ENCODE data around the gene KRT38.
A peak's percentile ranks its signal among the peaks of the same experiment; 100 is the strongest.
"Not testable (repeated sequence)": the region's sequence is repeated elsewhere in the genome, so short reads cannot be mapped to it uniquely, and the experiment has no call there.

Gene KRT38

DNA sequence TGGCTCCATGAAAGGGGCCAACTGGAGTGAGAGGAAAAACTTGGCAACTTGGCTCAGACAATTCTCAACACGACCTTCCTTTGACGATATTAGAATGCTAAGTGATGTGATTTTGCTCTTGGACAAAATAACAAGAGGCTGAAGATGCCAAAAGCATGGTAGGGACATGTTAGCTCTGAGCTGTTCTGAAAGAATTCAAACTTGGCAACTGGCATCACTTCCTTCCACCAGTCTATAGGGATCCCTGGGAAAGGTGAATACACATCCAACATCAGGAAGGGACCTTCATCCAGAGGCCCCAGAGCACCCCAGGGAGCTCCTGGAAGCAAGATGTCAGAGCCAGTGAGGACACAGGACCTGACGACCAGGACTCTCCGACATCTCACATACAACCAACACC lies 20.6 kb downstream of the KRT38 start:
- no peak for DNase-seq

DNA sequence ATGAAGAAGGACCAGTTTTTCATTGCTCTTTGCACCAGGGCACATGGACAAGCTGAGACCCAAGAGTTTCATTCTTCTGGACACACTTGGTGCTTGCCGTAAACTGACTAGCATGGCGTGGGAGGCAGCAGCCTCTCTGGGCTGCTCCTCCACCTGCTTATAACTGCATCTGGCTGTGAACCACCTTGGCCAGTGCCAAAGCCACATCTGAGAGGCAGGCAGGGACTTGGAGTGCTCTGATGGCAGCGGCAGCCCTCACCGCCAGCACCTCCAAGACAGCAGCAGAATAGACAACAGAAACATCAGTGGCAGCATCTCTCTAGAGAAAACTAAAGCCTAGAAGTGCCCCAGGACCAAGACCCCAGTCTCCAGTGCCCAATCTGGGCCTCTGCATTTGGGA lies 21.1 kb downstream of the KRT38 start:
- DNase-seq, result no peak

DNA sequence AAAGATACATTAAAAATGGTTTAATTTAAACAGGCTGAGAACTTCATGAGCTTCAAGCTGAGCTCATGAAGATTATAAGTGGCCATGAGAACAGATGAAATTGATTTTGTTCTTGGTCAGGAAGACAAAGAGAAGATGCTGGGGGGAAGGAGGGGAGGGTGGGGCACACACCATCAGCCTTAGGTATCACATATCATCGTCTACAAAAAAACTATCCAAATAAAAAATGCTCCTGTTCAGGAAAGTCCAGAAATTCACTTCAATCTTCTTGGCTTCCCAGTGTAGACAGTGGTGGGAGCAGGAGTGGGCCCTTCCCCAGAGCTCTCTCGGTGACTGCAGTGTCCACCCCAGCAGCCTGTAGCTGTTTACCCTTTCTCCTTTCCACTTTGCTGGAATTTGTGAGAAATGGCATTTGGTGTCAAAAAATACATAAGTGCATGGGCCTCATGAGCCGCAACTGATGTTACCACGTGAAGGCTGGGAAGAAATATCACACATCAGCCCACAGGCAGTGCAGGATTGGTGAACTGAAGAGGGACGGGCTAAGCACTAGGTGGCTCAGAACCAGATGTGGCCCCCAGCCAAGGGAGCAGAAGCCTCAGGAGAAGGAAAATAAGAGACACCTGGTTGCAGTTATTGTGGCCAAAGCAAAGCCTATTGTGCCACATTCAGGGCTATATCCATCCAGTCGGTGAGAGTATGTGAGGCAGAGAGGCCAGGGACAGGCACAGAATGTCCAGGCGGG lies 22.5 kb downstream of the KRT38 start:
- no peak for DNase-seq

DNA sequence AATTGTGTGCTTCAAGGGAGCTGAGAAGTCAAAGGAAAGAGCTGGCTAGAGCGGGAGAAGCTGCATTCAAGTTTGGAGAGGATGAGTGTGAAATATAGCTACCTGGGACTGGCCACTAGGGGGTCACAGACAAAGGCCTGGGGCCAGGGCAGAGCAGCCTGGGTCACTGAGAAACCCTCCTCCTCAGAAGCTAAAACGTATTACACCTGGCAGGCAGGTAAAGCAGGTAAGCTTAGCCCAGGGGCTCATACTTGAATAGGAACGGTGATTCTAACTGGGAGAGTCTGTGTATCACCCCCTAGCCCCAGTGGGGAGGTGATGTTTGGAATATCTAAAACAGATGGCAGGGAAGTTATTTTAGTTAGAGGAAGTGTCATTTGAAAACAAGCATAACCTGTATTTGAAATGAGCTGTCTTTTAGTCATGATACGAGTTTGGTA lies 23.2 kb downstream of the KRT38 start:
- DNase-seq, result no peak

DNA sequence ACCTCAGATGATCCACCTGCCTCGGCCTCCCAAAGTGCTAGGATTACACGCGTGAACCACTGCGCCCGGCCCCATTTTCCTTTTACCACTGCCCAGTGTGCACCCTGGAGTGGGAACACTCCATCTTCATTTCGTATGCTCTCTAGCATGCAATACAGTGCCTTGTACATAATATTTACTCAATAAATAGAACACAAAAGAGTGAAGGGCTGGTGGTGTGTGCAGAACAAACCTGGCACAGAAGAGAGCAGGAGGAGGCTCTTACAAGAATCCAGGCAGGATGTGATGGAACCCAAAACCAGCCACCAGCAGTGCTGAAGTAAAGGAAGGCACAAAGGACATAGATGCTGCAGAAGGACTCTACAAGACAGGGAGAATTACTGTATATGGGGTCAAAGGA lies 23.7 kb downstream of the KRT38 start:
- no peak for DNase-seq

DNA sequence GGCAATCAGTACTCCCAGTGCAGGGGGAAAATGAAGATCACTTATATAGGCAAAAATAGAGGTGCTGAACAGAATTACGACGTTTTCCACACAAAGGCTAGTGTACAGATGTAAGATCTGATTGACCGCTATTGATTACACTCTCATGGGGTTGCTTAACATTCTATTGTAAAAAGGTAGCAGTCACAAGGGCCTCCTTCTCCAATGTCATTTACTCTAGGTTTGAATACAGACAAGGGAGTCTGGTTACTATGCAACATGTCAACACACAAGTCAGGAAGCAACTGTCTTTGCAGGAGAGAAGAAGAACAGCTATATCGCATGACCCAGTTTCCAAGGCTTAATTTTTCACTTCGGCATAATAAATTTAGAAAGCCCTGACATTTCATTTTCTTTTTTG lies 24.3 kb downstream of the KRT38 start:
- DNase-seq, result no peak

DNA sequence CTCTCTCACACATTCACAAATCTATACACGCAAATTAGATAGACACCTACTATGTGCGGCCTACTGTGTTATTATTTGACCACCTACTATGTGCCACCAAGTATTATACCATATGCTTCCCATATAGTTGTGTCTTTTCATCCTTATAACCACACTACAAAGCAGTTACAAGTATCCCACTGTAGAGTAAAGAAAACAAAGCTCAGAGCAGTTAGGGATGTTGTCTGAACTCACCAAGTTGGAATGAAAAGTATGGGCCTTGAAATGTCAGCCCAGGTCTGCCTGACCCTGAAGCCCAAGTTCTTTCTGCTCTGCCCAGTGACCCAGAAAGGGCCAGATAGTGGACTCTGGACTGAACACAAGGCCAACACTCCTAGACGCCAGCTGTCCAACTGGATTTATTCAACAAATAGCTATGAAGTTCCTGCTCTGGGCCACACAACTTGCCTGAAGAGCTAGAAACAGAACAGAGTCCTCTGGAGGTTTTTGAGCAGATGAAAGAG lies 24.9 kb downstream of the KRT38 start:
- no peak for DNase-seq

DNA sequence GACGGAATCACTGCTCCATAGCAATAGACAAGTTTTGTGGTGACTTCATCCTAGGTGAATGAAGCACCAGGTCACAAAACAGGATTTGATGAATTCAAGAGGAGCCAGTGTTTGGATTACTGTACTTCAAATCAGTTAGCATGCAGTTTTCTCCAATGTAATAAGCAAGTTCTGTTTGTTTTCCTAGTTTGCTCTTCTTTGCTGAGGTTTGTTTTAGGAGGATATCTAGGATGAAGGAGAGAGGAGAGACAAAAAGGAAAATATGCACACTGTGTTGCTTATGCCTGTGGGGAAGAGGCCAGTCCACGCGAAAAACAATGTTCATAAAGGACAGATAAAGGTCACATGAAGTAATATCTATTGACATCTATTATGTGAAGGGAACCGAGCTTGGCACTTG lies 25.4 kb downstream of the KRT38 start:
- DNase-seq, result no peak

DNA sequence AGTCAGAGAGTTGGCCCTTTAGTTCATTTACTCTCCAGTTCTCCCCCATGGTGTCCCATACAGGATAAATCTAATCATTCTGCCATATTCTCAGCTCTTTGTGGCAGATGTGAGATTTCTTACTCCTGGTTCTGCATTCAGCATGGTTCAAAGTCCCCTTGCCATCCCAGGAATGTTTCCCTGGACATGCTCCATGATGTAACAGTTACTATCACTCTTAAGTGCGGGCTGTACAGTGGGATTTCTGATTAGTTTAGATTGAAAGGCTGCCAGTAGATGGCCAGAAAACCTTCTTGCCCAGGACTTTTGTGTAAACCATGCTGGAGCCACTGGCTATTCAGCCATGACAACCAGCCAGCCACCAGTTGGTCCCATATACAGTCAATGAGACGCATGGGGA lies 26.8 kb downstream of the KRT38 start:
- DNase-seq, result no peak

DNA sequence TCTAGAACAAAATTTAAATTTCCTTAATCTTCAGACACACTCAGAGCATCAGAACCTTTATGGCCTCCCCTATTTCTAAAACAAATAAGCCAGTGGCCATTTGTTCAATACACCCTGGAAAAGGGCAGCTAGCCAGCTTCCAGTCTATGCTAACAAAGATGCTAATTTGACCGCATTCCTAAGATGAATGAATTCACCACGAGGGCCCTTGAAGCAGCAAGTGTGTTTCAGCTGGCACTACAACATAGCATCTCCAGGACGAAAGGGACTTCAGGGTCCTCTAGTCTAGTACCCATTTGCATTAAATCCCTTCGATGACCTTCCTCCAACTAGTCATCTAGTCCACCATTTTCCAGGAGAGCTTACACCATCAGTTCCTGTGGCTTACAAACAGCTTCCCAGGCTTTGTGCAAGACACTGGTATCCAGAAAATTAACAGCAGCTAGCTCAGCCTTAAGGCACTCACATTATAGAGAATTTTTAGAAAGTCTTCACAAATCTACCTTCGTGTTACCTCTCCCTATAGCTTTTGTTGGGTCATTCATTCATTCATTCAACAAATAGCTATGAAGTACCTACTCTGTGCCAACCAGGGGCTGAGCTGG lies 27.3 kb downstream of the KRT38 start:
- no peak for DNase-seq

DNA sequence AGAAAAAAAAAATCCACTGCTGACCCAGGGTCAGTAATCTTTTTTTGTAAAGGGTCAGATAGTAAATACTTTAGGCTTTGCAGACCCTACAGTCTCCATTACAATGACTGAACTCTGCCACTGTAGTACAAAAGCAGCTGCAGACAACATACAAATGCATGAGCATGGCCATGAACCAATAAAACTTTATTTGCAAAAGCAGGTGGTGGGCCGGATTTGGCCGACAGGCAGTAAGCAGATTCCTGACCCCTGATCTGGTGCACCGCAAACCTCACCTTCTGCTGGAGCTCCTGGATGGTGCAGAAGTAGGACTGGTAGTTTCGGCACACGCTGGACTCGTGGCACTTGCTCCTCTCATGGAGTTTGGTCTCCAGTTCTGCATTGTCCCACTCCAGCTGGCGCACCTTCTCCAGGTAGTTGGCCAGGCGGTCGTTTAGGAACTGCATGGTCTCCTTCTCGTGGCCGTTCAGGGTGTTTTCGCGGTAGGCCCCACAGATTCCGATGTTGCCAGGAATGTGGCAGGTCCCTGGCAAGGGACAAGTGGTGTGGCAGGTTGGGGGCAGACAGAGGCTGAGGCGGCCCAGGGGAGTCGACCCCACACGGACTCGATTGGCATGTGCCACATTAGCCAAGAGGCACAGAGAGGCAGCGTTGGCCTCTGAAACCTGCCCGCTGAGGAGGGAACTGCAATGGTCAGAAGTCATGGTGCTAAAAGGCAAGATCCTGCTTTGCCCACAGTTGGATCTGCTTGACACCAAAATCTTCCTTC lies 29.5 kb downstream of the KRT38 start:
- DNase-seq, result no peak

DNA sequence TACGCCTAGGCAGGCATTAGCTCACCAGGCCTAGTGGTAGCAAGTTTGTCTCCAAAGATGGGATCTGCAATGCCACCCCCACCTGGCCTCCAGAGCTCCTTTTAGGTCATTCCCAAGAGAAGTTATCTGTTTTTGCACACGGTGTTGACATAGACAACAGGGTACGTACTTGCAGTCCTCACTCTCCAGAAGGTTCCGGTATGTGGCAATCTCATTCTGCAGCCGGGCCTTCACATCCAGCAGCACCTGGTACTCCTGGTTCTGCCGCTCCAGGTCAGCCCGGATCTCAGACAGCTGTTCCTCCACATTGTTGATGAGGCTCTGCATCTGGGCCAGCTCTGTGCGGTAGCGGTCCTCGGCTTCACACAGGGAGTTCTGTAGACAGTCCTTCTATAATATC lies 33.6 kb downstream of the KRT38 start:
- no peak for DNase-seq

DNA sequence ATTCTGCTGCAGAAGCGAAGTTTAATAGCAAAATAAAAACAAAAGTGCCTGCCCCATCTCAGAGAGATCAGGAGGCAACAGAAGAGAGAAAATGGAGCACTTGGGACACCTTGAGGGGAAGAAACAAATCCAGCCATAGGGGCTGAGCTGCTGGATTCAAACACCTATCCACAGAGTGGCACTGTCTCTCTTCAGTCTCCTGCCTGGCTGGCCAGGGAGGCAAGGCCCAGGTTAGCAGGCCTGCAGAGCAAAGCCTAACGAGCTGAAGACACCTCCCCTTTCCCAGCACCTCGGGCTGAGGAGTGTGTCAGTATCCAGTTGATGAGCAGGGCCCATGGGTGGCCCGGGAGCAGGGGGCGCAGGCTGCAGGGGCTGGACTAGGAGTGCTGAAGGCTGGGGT lies 34.6 kb downstream of the KRT38 start:
- no peak for DNase-seq

DNA sequence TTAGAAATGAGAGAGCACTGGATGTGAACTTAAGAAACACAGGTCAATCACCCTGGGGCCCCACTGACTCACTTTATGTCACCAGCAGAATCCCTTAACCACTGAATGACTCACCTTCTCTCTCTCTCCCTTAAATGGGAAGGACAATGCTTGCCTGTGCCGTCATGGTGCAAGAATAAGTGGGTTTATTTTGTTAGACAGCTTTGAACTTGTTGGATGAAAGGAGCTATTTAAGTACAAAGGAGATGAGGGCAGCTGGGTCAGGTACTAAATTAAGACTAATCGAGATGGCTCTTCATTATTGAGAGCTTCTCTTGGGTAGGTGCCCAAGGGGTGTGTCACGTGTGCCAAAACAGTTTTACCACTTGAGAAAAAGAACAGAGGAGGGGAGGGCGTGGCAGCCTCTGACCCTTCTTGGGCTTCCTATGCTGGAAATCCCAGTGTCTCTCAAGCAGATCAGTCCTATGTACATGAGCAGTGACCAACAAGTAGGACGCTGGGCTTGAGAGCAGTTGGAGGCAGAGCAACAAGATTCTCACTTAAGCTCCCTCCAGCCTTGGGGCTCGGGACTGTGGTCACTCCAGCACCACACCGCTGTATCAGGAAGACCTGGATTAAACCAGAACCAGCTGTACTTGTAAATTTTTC lies 36.6 kb downstream of the KRT38 start:
- DNase-seq, result peak; percentile 74

DNA sequence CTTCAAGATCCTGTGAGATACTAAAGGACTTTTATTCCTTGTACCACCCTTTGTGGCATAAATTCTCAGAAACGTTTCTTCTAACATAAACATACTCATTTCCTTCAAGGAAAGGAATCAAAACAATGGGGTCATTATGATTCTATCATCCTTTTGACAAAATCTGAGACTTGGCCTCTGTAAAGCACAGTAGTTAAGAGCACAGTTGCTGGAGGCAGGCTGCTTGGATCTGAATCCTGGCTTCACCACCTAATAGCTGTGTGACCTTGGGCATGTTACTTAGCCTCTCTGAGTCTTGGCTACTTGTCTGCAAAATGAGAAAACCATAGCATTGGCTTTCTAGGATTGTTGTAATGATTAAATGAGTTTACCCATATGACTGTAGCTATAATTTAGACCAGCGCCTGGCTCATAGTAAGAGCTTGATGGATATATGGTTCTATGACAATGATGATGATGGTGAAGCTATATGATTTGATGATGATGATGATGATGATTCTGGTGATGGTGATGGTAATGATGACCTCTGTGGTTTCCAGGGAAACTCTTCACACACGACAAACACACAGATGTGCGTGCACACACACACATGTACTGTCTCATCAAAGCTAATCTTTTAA lies 37.3 kb downstream of the KRT38 start:
- peak; percentile 23 for DNase-seq

DNA sequence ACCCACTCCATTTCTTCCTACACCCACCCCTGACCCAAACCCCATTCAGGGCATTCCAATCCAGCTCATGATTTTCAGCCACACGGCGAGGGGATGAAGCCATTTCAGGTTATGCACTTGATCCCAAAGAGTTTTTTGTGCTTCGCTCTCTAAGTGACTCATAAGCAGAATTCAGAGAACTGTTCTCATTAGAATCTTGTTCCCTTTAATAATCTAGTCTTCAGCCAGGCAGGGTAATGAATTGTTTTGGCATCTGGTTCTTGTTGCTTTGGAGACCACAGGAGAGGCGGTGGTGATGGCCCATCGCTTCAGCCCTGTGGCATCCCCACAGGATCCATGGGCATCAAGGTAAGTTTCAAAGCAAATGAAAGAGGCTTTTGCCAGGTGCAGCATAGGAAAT lies 38.6 kb downstream of the KRT38 start:
- no peak for DNase-seq

DNA sequence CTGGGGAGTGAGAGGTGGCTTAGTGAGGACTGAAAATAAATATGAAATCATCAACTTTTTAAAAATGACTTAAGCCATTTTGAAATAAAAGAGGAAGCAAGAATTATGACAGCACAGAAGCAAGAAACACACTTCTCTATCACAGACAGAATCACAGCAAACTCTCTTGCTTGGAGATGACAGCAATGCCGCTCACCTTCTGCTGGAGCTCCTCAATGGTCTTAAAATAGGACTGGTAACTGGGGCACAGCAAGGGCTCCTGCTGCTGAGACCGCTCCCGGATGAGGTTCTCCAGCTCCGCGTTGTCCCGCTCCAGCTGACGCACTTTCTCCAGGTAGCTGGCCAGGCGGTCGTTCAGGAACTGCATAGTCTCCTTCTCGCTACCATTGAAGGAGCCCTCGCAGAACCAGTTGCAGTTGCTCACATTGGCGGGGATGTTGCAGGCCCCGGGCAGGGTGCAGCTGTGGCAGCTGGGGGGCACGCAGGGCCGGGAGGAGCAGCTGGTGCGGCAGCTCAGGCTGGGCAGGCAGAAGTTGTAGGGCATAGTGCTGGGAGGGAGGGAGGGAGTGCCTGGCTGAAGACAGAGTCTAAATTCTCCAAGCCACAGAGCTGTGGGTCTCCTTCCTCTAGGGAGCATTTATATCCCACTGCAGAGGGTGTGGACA lies 43.7 kb downstream of the KRT38 start, which contains the start of gene KRT31:
Gene KRT31 (minus strand): TSS at position 613 of the 665 bp plus-strand sequence. CDS start 69 bp downstream, at position 544.
- DNase-seq, result no peak

DNA sequence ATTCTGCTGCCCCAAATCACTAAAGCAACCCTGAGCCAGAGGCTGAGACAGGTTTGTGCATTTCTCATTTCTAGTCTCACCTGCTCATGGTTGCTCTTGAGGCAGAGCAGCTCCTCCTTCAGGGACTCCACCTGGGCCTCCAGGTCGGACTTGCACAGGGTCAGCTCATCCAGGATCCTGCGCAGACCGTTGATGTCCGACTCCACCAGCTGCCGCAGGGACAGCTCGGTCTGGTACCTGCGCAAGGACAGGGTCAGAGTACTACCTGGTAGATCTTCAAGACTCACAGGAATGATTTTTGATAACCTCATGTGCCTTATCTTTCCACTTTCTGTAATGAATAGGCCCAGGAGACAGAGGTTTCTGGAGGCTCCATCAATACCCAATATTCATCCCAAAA lies 44.4 kb downstream of the KRT38 start:
- DNase-seq, result no peak

DNA sequence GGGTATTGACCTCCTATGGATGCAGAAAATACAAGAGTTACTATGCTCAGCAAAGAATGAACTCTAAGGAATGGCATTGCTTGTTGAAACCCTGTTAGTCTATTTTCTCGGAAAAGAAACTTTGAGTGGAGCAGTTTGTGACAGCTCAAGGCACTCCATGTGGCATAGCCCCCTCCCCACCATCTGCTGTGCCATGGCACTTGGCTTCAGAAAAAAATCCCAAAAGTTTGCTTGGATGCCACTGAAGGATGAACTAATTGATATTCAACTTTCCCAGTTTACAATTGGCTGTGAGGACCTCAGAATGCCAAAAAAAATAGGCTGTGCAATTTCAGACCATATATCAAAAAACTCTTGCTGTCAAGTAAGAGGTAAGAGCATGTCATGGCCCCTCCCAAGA lies 45.2 kb downstream of the KRT38 start:
- no peak for DNase-seq

DNA sequence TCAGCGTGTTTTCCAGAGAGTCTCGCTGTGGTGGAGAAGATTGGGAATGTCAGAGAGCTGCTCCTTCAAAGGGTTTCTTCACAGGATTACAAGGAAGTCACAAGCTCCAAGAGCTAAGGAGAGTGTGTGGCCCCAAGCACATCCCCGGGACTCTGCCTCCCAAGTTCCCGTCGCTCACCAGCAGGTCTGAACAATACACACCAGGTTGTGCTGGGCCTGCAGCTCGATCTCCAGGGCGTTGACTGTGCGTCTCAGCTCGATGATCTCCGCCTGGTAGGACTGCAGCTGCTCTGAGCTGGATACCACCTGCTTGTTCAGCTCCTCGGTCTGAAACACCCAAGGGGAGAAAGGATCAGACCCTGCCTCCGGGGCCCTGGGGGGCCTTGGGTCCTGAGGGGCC lies 45.7 kb downstream of the KRT38 start:
- not testable (repeated sequence) for DNase-seq

DNA sequence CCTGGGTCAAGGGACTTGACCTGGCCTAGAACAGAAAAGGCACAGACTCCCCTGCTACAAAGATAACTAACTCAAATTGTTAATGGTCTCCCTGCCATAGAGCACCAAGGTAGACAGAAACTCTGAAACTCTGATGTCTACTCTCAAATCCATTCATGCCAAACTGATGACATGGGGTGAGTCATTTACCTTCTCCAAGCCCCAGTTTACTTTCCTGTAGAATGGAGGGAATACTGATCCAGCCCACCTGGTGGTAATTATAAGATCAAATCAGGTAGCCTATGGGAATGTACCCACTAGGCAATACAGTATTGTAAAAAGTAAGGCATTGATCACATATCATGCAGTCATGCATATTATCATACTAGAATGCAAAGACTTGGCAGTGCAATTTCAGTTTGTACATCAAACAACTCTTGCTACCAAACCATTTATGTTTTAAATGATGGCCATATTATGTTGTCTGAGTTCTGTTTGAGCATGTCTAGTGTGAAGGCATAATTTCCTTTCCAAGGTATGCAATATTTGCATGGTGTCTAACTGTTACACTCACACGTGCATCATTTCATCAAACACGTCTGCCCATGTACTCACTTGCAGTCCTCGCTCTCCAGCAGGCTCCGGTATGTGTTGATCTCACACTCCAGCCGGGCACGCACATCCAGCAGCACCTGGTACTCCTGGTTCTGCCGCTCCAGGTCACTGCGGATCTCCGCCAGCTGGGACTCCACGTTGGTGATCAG lies 46.4 kb downstream of the KRT38 start:
- DNase-seq, result no peak

DNA sequence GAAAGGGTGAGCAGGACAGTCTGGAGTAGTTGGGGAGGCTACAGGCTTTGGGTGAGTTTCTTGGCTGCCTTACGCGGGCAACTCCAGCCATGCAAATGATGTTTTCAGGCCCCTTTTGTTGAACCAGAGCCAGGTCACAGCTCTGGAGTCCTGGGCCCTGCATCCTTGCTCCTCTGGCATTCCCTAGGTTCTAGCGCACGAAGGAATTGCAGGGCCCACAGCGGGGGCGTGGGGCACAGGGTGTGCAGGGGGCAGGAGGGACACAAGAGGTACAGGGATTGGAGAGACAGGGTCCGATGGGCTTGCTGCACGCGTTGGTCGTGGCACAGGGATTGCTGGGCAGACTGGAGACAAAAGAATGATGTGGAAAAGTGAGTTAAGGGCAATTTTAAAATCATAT lies 47.0 kb downstream of the KRT38 start:
- DNase-seq, result no peak
